K562 (cell line): ENCODE measurements around the gene ITM2B. TPM values are rescaled to one million over a fixed set of nuclear protein-coding genes. Genes with fewer than 3 reads are reported as not detected.

Source experiments
- ATAC-seq: fragments of 200-7000 bp; cut with Tn5 transposase; 3 replicates; pipeline ENCODE4 v1.9.1; 2020; ENCODE audit warnings: moderate library complexity
- BruUV-seq: library from RNA; stranded (reverse); fragments of 400-500 nt; replicated peaks from 2 replicates; lab custom pipeline; 2021; lab: Mats Ljungman, UMichigan
- CTCF ChIA-PET: fragments of 300-600 bp; formaldehyde crosslinking; extraction: SDS; loops from one replicate; lab custom pipeline; 2021; ENCODE audit warnings: low intra/inter-chr PET ratio; lab: Yijun Ruan, JAX
- POLR2A ChIA-PET: fragments of 300-600, 350-650 bp; sonication (Branson Sonifier 250); formaldehyde crosslinking; extraction: SDS; loops from one replicate; lab custom pipeline; 2021; ENCODE audit warnings: antibody characterized with exemption, inconsistent platforms; lab: Yijun Ruan, JAX
- DNase-seq, 4 experiments: peaks; one replicate each; pipeline versions ENCODE4 v3.0.0 to v3.0.0-alpha.2; 2011 to 2018; ENCODE audit warnings: low spot score in 3 of 4, mixed read lengths in 3 of 4; ENCODE audit errors: extremely low read depth in 1 of 4
- FAIRE-seq: peaks from 2 replicates; lab custom pipeline; 2011; peaks lifted over from hg19 to GRCh38; lab: Jason Lieb, UNC
- H2AFZ ChIP-seq: 2 replicates; pipeline ENCODE4 v1.6.0; 2011; ENCODE audit warnings: low read depth, low read length, control low read depth, inconsistent platforms
- H3K27ac ChIP-seq: fragments of 200-600 bp; 3 replicates; pipeline ENCODE4 v1.8.0; 2011; ENCODE audit warnings: low read depth, mild to moderate bottlenecking, control low read depth, inconsistent platforms, low read length, moderate library complexity, mixed read lengths; ENCODE audit errors: extremely low read depth
- H3K27me3 ChIP-seq, 2 experiments: fragments of 300-600 bp in 1 of 2; 2 replicates in 1 of 2; 3 replicates in 1 of 2; pipeline versions ENCODE4 v1.6.0 to v1.8.0; 2011; ENCODE audit warnings: inconsistent platforms in 2 of 2, low read length in 2 of 2, mild to moderate bottlenecking in 1 of 2, mixed read lengths in 1 of 2, moderate library complexity in 1 of 2; ENCODE audit not compliant: control insufficient read depth in 2 of 2, insufficient read depth in 2 of 2
- H3K36me3 ChIP-seq: fragments of 300-600 bp; 3 replicates; pipeline ENCODE4 v1.8.0; 2011; ENCODE audit warnings: mild to moderate bottlenecking, low read length, inconsistent platforms; ENCODE audit not compliant: control insufficient read depth, insufficient read depth
- H3K4me1 ChIP-seq, 2 experiments: fragments of 200-600 bp in 1 of 2; replicated peaks in 1 of 2; 2 replicates in 1 of 2; 3 replicates in 1 of 2; pipeline versions ENCODE4 v1.5.1 to v1.8.0; 2011; ENCODE audit warnings: inconsistent platforms in 2 of 2, low read length in 2 of 2, mild to moderate bottlenecking in 1 of 2, mixed read lengths in 1 of 2, moderate library complexity in 1 of 2; ENCODE audit not compliant: control insufficient read depth in 2 of 2, insufficient read depth in 2 of 2
- H3K4me2 ChIP-seq: 2 replicates; pipeline ENCODE4 v1.6.1; 2011; ENCODE audit warnings: low read length, control low read depth, inconsistent platforms, mixed read lengths; ENCODE audit not compliant: insufficient read depth
- H3K4me3 ChIP-seq: fragments of 200-600 bp; sonication (generic), shearing (Covaris generic); 2 replicates; pipeline ENCODE4 v1.5.1; 2016; ENCODE audit warnings: control low read depth, inconsistent platforms
- H3K79me2 ChIP-seq: fragments of 200-600 bp; 3 replicates; pipeline ENCODE4 v1.8.0; 2011; ENCODE audit warnings: low read length, inconsistent platforms; ENCODE audit not compliant: control insufficient read depth, insufficient read depth
- H3K9ac ChIP-seq, 2 experiments: 2 replicates each; pipeline versions ENCODE4 v1.6.0 to v1.6.1; 2011; ENCODE audit warnings: low read depth in 2 of 2, low read length in 2 of 2, control low read depth in 1 of 2, inconsistent platforms in 1 of 2, mild to moderate bottlenecking in 1 of 2, mixed read lengths in 1 of 2; ENCODE audit not compliant: insufficient read depth in 1 of 2
- H3K9me1 ChIP-seq: one replicate; pipeline ENCODE4 v1.6.0; 2011; ENCODE audit warnings: inconsistent platforms, mild to moderate bottlenecking, low read length, moderate library complexity; ENCODE audit not compliant: control insufficient read depth, insufficient read depth
- H3K9me3 ChIP-seq: replicated peaks from 2 replicates; pipeline ENCODE4 v1.5.1; 2011; ENCODE audit warnings: low read depth, low read length, inconsistent platforms; ENCODE audit not compliant: control insufficient read depth, insufficient read depth
- H4K20me1 ChIP-seq: replicated peaks from 2 replicates; pipeline ENCODE4 v1.6.1; 2011; ENCODE audit warnings: low read length, inconsistent platforms, mixed read lengths; ENCODE audit not compliant: control insufficient read depth, insufficient read depth
- KDM4B ChIP-seq, 2 experiments: fragments of 450-650 bp in 1 of 2; sonication (generic) in 1 of 2; IDR thresholded peaks; 2 replicates each; pipeline ENCODE4 v1.6.1; 2016 to 2017; ENCODE audit warnings: borderline replicate concordance in 2 of 2, antibody characterized with exemption in 1 of 2, low read depth in 1 of 2, mild to moderate bottlenecking in 1 of 2
- PCBP2 ChIP-seq: fragments of 200-400 bp; formaldehyde crosslinking; IDR thresholded peaks from 2 replicates; pipeline ENCODE4 v1.6.1; 2018; ENCODE audit warnings: low read length, low read depth, mild to moderate bottlenecking, moderate library complexity; ENCODE audit not compliant: poor library complexity, severe bottlenecking
- TCF15 ChIP-seq: fragments of 250-450 bp; sonication (Bioruptor Pico); IDR thresholded peaks from 2 replicates; pipeline ENCODE4 v1.8.0; 2022; ENCODE audit warnings: moderate library complexity, mild to moderate bottlenecking, inconsistent platforms
- ZNF324 ChIP-seq: fragments of 250-450 bp; sonication (Bioruptor Pico); IDR thresholded peaks from 2 replicates; pipeline ENCODE4 v1.4.0; 2020; ENCODE audit warnings: mild to moderate bottlenecking
- WGBS: fragments of 100-300 bp; shearing (Covaris generic); methylation state at CpG from one replicate; pipeline ENCODE4 v1.1.6; 2016; ENCODE audit warnings: low coverage, mixed read lengths; ENCODE audit not compliant: insufficient coverage; ENCODE audit errors: missing lambda C conversion rate; 5-methylcytosine and 5-hydroxymethylcytosine counted together
- in situ Hi-C: fragments of 300-500 bp; cut with MboI; formaldehyde crosslinking; loops from 4 replicates; pipeline ENCODE4 v1.15.0; 2018; ENCODE audit warnings: inconsistent platforms, mixed read lengths
- intact Hi-C: fragments of 100-400 bp; cut with micrococcal nuclease; formaldehyde crosslinking; loops from 2 replicates; pipeline ENCODE4 v1.14.2; 2022
- polyA plus RNA-seq, 8 experiments: library from polyadenylated mRNA; depleted of rRNA in 4 of 8; stranded (reverse) in 5 of 8; unstranded in 3 of 8; fragments of >200 nt; fragmentation: Nextera tagmentation in 2 of 8; fragmentation: Illumina TruSeq in 1 of 8; extraction: Ambion mirVana in 2 of 8; extraction: Trizol in 1 of 8; gene quantifications; 2 replicates each; pipeline versions ENCODE4 v1.2.1 to v1.2.3, GENCODE V29; 2011 to 2014; ENCODE audit warnings: inconsistent platforms in 1 of 8, missing spikeins in 1 of 8
- total RNA-seq, 7 experiments: library from RNA; depleted of rRNA in 6 of 7; stranded (reverse); fragments of >200 nt in 6 of 7; fragmentation: Illumina TruSeq in 2 of 7; extraction: Trizol in 2 of 7; gene quantifications; 2 replicates each; pipeline versions ENCODE4 v1.2.1 to v1.2.3, GENCODE V29; 2011 to 2021; ENCODE audit warnings: low replicate concordance in 1 of 7

The ITM2B gene
- total and polyA plus RNA-seq, 9 of the 15 experiments (the other 6 are each of a cell fraction or from before 2014, with no cell fraction given), result 22.0 to 83.8 (median 45.0) TPM

- no TSS peak for BruUV-seq
- Histone ChIP-seq H3K9me3 (no peaks in the 10 kb centered on the region), H3K4me3 (no peak overlapping the region), H3K27me3 (no peaks in the 10 kb centered on the region), H3K9me1 (no peaks in the 10 kb centered on the region), H3K9ac (no peak overlapping the region), H3K4me1 (no peaks in the 10 kb centered on the region; a peak in 1 of 5 replicates), H2AFZ (no peak overlapping the region), H3K79me2 (no peaks in the 10 kb centered on the region), H3K4me2 (no peak overlapping the region), H4K20me1 (no peaks in the 10 kb centered on the region), H3K27ac (no peak overlapping the region), H3K36me3 (no peaks in the 10 kb centered on the region)
- ChIA-PET POLR2A (interaction anchor here (0.9 kb wide), 1 partner anchor 11 kb away, joined by 4 read pairs; no protein-coding TSS in a partner anchor), CTCF (no interaction called here)
- intact Hi-C loops, result no loop called here
- ATAC-seq, result no peak
- DNase-seq, result no peak
- TF ChIP-seq KDM4B (IDR thresholded peaks at IDR 0.05; ENCODE audit: borderline replicate concordance in 2 of 2, low read depth in 1 of 2) (no peak), PCBP2 (no peak), TCF15 (CRISPR knock-in tag) (no peak), ZNF324 (CRISPR knock-in tag) (no peak)
- in situ Hi-C loops, result no loop called here
- FAIRE-seq, result no peak
- WGBS, result 92% methylated on average over 12 of the region's 41 CpGs
These were observed 84.7 kb downstream of the ITM2B start for GRCh38 chr13:48317511-48318376.
